Activated CD4-positive, alpha-beta T cell treated with anti-CD3 and anti-CD28 coated beads, Interleukin-2, Interleukin-6, amounts not matched to agents 100 ng/mL and 50 ng/mL, durations not matched to agents 16 hours and 8 hours (primary cell): ENCODE measurements around the gene COL19A1.
"Not testable (repeated sequence)": the region's sequence is repeated elsewhere in the genome, so short reads cannot be mapped to it uniquely, and the experiment has no call there.

Source experiments
- DNase-seq: peaks from one replicate; pipeline ENCODE4 v3.0.0-alpha.2; 2020

COL19A1 gene

GRCh38 chr6:69867639-69867976, 1.3 kb downstream of the COL19A1 start:
- DNase-seq = no peak

- no peak for DNase-seq
These were observed 2.0 kb downstream of the COL19A1 start for GRCh38 chr6:69868252-69868804.

- no peak for DNase-seq
These were observed 2.6 kb downstream of the COL19A1 start for GRCh38 chr6:69868961-69869360.

- no peak for DNase-seq
These were observed 4.8 kb downstream of the COL19A1 start for GRCh38 chr6:69871107-69871506.

GRCh38 chr6:69873291-69873690, 6.9 kb downstream of the COL19A1 start:
- no peak for DNase-seq

- DNase-seq = no peak
These were observed 9.4 kb downstream of the COL19A1 start for GRCh38 chr6:69875715-69876114.

GRCh38 chr6:69878795-69879194, 12.4 kb downstream of the COL19A1 start:
- DNase-seq = no peak

GRCh38 chr6:69880601-69881000, 14.2 kb downstream of the COL19A1 start:
- DNase-seq = no peak

GRCh38 chr6:69881322-69882151, 15.2 kb downstream of the COL19A1 start:
- DNase-seq = no peak

GRCh38 chr6:69883551-69883950, 17.2 kb downstream of the COL19A1 start:
- DNase-seq = no peak

GRCh38 chr6:69884231-69884630, 17.9 kb downstream of the COL19A1 start:
- DNase-seq = no peak

GRCh38 chr6:69887026-69887425, 20.7 kb downstream of the COL19A1 start:
- DNase-seq = no peak

GRCh38 chr6:69887714-69888345, 21.5 kb downstream of the COL19A1 start:
- DNase-seq = no peak

- DNase-seq = no peak
These were observed 22.3 kb downstream of the COL19A1 start for GRCh38 chr6:69888482-69889233.

- not testable (repeated sequence) for DNase-seq
These were observed 23.0 kb downstream of the COL19A1 start for GRCh38 chr6:69889234-69889974.

- DNase-seq = not testable (repeated sequence)
These were observed 26.2 kb downstream of the COL19A1 start for GRCh38 chr6:69892561-69892960.

GRCh38 chr6:69893266-69893665, 26.9 kb downstream of the COL19A1 start:
- DNase-seq = not testable (repeated sequence)

GRCh38 chr6:69894578-69895347, 28.4 kb downstream of the COL19A1 start:
- DNase-seq = no peak

GRCh38 chr6:69895396-69895795, 29.0 kb downstream of the COL19A1 start:
- no peak for DNase-seq

GRCh38 chr6:69900869-69901268, 34.5 kb downstream of the COL19A1 start:
- DNase-seq = no peak

GRCh38 chr6:69901361-69901760, 35.0 kb downstream of the COL19A1 start:
- no peak for DNase-seq

- DNase-seq = no peak
These were observed 41.7 kb downstream of the COL19A1 start for GRCh38 chr6:69907981-69908498.
